ENCODE results near the gene BLVRA. TPM values are rescaled to one million over a fixed set of nuclear protein-coding genes. Genes with fewer than 3 reads are reported as not detected.

BLVRA gene
- total RNA-seq, 1 experiment from 2014 or later = 40.7 TPM

DNA sequence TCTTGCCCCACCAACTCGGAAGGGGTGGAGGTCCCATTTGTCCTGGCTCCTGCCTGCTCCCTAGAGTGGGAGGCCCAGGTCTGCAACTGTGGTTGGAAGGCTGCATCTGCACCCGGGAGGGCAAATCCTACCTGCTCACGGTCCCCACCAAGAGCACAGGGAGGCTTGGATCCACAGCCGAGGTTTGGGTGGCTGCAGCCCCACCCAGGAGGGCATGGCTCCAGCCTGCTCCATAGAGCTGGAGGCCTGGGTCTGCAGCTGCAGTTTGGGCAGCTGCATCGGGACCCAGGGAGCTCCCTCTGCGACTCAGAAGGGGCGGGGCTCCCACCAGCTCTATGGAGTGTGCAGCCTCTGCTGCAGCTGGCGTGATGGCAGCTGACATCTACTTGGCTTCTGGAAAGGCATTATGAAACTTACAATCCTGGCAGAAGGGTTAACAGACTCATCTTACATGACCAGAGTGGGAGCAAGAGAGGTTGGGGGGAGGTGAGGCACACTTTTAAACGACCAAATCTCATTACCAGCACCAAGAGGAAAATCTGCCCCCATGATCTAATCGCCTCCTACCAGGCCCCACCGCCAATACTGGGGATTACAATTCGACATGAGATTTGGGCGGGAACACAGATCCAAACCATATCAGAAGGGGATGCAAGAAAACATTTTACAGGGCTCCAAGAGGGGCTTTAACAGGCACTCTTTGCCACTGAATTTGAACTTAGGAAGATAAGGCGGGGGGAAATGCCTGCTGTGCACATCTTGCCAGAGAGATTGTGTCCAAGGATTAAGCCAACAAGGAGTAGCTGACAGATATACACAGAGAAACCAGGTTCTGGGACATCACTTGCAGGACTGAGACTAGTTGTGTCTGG, 8.2 kb upstream of the BLVRA start:
- H3K27me3 Mint-ChIP-seq (ENCODE audit: low read depth) = peaks cover 5% of the 10 kb centered on the region
- H3K9me3 Mint-ChIP-seq = no peaks in the 10 kb centered on the region
- no peak overlapping the region for H3K4ac ChIP-seq (ENCODE audit: low read depth, low read length)
- H3K4me1 ChIP-seq (ENCODE audit: insufficient read depth, low read length) = no peaks in the 10 kb centered on the region
- H3K9ac ChIP-seq (ENCODE audit: extremely low read depth, insufficient read length, low read length) = no peak overlapping the region
- H2AFZ ChIP-seq (ENCODE audit: low read length) = no peak overlapping the region
- H2BK20ac ChIP-seq (ENCODE audit: low read depth, low read length, poor library complexity, severe bottlenecking) = no peak overlapping the region
- H2BK15ac ChIP-seq (ENCODE audit: low read depth, low read length) = no peak overlapping the region
- H3K56ac ChIP-seq (ENCODE audit: insufficient read length, low read depth, low read length) = no peak overlapping the region
- no peaks in the 10 kb centered on the region for H3K23me2 ChIP-seq (ENCODE audit: insufficient read length, low read depth, low read length, poor library complexity, severe bottlenecking)
- no peaks in the 10 kb centered on the region for H3K79me2 ChIP-seq (ENCODE audit: insufficient read depth, low read length)
- H3K23ac ChIP-seq (ENCODE audit: insufficient read length, low read depth, low read length) = no peak overlapping the region
- no peak overlapping the region for H2BK5ac ChIP-seq (ENCODE audit: insufficient read length, low read length)
- no peak overlapping the region for H3K4me3 Mint-ChIP-seq
- no peak overlapping the region for H3T11ph ChIP-seq (ENCODE audit: low read length)
- H4K20me1 ChIP-seq (ENCODE audit: control insufficient read depth, insufficient read depth, insufficient read length) = no peaks in the 10 kb centered on the region
- no peaks in the 10 kb centered on the region for H3K79me1 ChIP-seq (ENCODE audit: insufficient read depth, low read depth, low read length, poor library complexity, severe bottlenecking)
- H3K4me1 Mint-ChIP-seq = peaks cover 5 to 7% of the 10 kb centered on the region in 2 experiments
- TF ChIP-seq, protein P1, sequence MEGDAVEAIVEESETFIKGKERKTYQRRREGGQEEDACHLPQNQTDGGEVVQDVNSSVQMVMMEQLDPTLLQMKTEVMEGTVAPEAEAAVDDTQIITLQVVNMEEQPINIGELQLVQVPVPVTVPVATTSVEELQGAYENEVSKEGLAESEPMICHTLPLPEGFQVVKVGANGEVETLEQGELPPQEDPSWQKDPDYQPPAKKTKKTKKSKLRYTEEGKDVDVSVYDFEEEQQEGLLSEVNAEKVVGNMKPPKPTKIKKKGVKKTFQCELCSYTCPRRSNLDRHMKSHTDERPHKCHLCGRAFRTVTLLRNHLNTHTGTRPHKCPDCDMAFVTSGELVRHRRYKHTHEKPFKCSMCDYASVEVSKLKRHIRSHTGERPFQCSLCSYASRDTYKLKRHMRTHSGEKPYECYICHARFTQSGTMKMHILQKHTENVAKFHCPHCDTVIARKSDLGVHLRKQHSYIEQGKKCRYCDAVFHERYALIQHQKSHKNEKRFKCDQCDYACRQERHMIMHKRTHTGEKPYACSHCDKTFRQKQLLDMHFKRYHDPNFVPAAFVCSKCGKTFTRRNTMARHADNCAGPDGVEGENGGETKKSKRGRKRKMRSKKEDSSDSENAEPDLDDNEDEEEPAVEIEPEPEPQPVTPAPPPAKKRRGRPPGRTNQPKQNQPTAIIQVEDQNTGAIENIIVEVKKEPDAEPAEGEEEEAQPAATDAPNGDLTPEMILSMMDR (conservative IDR thresholded peaks at IDR 0.05) = no peak
- no peak overlapping the region for H4K5ac ChIP-seq (ENCODE audit: insufficient read length, low read depth, low read length)
- H3K36me3 Mint-ChIP-seq (ENCODE audit: insufficient read depth in 1 of 3, low read depth in 3 of 3) = no peaks in the 10 kb centered on the region
- no peaks in the 10 kb centered on the region for H3K9me3 ChIP-seq (ENCODE audit: control insufficient read depth, low read depth, low read length)
- no peak overlapping the region for H3K27ac ChIP-seq (ENCODE audit: insufficient read length, low read depth, low read length)
- no peak overlapping the region for H4K91ac ChIP-seq (ENCODE audit: insufficient read length, low read depth, low read length)
- no CpG with 5 or more reads among the region's 14 CpGs for WGBS (ENCODE audit: extremely low coverage, insufficient read length, low lambda C conversion rate)
- H3K4me2 ChIP-seq (ENCODE audit: insufficient read depth, insufficient read length, low read length) = no peak overlapping the region
- H3K18ac ChIP-seq (ENCODE audit: insufficient read length, low read depth, low read length) = no peak overlapping the region
- no peak overlapping the region for H3K27ac Mint-ChIP-seq
- H2BK120ac ChIP-seq (ENCODE audit: low read depth, low read length, poor library complexity, severe bottlenecking) = no peak overlapping the region
- H2BK12ac ChIP-seq (ENCODE audit: insufficient read length, low read depth, low read length) = no peak overlapping the region
- no peak overlapping the region for H2AK5ac ChIP-seq (ENCODE audit: insufficient read length, low read length)
- DNase-seq = peak; percentile 53
- H3K27me3 ChIP-seq (ENCODE audit: insufficient read depth, low read length) = no peaks in the 10 kb centered on the region
- peak overlapping the region; percentile 41; the same call in 1 of the 2 replicates for H3K14ac ChIP-seq (ENCODE audit: insufficient read depth, low read length)
- H4K8ac ChIP-seq (replicated peaks; ENCODE audit: insufficient read length, low read depth, low read length) = no peak overlapping the region

Data from H9 (cell line).